ENCODE measurements around the gene FRA10AC1.
"Not testable (repeated sequence)": the region's sequence is repeated elsewhere in the genome, so short reads cannot be mapped to it uniquely, and the experiment has no call there.

Gene FRA10AC1

DNA sequence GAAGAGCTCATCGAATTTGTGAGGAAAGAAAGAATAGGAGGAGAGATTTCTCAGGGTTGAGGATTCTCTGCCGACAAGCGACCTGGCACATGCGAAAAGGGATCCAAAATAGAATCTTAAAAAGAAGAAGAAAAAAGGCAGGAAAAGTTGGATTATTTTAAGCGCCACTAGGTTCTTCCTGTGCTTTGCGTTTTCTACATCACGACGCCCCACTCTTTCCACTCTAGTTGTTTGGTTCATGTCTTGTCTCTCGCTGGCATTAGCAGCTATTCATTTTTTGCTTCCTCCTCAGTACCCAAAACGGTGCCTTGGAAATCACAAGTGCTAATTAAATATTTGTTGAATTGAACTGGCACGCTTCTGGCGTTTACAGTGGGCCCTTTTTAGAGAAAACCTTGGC lies 674 bp upstream of the FRA10AC1 start:
- DNase-seq (ENCODE audit: low read depth), result no peak

DNA sequence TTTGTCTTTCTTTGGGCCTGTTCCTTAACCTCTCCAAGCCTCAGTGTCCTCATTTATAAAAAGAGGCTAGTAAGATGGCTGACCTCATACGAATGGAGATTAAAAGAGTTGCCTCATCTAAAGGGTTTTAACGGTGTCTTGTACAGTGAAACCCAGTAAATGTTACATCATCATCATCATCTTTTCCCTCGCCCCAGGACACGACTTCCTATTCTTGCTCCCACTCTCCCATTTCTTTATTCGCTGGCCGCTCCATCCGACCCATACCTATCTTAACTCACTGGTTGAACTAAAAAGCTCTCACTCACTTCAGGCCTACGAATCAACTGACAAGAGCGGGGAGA lies 554 bp downstream of the FRA10AC1 start:
- DNase-seq (ENCODE audit: low read depth), result no peak

DNA sequence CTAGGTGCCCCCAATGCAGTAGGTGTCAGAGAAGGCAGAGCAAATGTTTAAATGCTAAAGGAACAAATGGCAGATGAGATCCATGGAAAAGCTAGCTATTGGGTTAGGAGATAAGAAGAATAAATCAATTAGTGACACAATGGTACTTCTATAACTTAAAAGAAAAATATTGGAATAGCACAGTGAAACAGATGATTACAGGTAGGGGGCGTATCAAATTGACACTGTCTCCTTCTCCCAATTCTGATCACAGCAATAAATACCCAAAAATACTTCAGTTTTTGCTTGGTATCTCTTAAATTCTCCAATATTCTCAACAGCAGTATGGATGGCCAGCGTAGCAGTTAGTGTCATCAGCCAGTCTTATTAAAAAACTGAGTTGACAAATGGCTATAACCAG lies 5.2 kb downstream of the FRA10AC1 start:
- DNase-seq (ENCODE audit: low read depth), result no peak

DNA sequence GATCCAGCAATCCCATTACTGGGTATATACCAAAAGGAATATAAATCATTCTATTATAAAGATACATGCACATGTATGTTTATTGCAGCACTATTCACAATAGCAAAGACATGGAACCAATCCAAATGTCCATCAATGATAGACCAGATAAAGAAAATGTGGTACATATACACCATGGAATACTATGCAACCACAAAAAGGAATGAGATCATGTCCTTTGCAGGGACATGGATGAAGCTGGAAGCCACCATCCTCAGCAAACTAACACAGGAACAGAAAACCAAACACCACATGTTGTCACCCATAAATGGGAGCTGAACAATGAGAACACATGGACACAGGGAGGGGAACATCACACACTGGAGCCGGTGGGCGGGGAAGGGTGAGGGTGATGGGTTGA lies 5.8 kb downstream of the FRA10AC1 start:
- not testable (repeated sequence) for DNase-seq (ENCODE audit: low read depth)

DNA sequence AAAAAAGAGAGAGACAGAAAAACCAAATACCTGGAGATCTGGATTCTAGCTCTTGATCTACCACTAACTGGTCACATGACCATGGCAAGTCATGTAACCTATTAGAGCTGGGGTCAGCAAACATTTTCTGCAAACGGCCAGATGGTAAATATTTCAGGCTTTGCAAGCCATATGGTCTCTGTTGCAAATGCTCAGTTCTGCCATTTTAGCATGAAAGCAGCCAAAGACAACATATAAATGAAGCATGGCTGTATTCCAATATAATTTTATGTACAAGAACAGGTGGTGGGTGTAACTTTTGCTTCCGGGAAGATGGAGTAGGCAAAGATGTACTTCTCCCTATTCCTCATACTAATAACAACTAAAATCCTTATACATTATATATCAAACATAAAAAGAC lies 6.7 kb downstream of the FRA10AC1 start:
- no peak for DNase-seq (ENCODE audit: low read depth)

DNA sequence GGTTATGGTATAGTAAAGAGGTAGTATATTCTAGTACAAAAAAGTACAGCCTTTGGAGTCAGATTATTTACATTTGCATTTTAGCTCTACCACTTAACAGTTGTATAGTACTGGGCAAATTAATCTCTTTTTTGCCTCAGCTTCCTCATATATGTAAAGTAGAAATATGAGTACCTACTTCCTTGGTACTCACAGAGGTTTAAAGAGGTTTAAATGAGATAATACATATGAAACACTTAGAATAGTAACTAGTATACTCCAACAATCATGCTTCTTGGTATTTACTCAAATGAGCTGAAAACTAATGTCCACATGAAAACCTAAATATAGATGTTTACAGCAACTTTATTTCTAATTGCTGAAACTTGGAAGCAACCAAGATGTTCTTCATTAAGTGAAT lies 14.7 kb downstream of the FRA10AC1 start:
- DNase-seq (ENCODE audit: low read depth), result no peak

DNA sequence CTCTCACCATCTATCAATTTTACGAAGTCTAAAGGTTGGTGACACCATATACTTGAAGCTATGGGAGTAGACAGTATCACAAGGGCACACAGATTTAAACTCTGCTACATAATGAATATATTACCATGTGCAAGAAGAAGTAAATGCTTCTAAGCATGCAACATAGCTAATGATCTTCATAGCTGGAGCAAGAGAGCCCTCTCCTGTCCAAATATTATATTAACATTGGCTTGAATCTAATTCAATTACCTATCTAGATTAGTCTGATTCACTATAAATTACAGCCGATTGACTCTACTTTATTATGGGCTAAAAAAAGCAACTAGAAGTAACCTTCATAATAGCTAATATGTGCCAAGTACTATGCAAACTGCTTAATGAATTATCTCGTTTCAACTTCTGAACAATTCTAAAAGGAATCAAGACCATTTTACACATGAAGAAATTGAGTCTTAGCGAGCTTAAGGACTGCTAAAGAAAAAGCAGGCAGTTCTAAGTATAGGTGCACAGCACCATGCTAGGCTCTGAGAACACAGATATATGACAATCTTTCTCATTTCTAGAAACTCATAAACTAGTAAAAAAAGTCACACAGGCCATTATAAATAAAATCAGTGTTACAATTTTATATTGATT lies 21.9 kb downstream of the FRA10AC1 start:
- no peak for DNase-seq (ENCODE audit: low read depth)

DNA sequence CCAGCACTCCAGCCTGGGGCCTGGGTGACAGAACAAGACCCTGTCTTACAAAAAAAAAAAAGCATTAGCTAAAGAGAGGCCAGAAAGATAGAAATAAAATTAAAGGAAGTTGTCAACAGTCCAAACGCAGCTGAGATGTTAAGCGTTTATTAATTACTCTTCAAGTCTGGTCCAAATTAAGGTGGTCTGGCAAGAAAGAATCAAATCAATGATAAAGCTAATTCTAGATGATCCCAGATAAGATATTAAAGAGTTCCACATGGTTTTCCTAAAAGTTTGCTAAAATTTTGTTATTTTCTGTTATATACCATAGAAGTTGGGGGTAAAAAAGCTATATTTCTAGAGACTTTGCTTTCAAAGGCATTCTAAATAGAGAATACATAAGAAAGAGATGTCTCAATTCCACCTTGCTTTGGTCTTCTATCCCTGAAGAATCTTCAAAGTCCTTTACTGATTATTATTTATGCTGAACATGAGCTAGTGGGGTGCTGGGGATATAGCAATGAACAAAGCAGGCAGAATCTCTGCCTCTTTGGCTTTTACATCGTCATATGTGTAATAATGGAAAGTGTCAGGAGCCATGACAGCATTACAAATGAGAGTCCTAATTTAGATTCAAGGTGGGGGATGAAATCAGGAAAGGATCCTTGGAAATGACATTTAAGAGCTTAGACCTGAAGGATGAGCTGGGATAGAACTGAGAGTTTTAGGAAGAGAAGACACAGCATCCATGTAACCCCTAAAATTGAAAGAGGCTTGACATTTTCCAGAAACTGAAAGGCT lies 23.4 kb downstream of the FRA10AC1 start:
- no peak for DNase-seq (ENCODE audit: low read depth)

DNA sequence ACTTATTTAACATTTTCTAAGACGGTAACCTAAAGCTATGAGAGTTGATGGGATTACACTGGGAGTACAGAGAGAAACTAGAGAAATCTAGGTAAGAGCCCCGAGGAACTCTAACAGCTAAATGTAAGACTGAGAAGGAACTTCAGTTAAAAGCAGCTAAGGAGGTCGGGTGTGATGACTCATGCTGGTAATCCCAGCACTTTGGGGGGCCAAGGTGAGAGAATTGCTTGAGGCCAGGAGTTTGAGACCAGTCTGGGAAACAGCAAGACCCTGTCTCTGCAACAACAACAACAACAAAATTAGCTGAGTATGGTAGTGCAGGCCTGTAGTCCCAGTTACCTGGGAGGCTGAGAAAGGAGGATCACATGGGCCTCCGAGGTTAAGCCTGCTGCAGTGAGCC lies 24.0 kb downstream of the FRA10AC1 start:
- no peak for DNase-seq (ENCODE audit: low read depth)

DNA sequence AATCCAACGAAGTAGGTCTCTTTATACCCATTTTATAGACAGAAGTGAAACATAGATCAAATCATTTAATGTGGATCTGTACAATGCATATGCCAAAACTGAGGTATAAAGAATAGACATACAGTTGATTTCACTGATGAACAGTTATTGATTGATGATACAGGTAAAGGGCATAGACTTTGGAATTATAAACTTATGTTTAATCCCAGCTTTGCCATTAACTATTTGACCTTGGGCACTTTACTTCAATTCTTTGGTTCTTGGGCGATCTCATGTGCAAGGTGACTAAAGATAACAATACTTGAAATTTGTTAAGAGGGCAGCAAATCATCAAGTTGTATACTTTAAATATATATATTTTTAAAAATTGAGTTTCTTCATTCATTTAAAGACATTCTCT lies 28.6 kb downstream of the FRA10AC1 start:
- no peak for DNase-seq (ENCODE audit: low read depth)

DNA sequence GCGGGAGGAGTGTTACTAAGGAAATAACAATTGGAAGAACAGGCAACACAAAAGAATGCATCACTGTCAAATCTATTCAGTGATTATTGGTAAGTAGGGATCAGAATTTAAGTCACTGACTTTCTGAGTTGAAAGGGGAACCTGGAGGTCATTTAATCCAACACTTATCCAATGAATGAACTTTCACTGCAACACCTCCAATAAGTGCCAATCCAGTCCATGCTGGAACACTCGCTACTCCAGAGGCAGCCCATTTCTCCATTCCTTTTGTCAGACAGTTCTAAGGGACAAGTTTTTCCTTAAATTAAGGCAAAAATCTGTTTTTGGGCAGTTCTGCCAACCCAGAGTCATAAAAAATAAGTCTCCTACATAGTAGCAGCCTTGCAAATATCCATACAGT lies 29.5 kb downstream of the FRA10AC1 start:
- no peak for DNase-seq (ENCODE audit: low read depth)

DNA sequence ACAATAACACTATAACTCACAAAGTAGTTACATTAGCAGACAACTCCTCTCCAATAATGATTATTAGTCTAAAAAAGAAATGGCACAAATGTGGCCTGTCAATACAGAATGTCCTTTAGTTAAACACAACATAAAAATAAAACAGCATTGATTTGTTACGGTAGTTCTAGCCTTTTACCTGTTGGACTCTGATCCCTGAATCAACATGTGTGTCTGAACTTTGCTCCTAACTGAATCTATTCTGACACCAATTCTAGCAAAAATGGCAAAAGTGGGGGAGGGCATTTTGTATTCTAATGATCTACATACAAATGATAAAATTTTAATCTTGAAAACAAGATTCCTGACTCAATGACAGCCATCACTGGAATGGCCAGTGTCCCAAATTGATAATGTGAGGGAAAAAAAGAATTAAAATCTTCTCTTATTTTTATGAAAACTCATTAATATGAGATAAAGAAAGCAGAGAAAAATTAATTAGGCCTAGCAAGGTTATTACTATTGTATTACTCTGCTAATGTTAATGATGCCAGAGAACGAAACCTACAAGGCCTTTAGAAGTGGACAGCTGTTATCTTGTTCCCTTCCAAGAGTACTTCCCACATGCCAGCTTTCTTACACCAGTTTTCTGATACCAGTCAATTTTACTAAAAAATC lies 30.2 kb downstream of the FRA10AC1 start:
- DNase-seq (ENCODE audit: low read depth), result no peak

DNA sequence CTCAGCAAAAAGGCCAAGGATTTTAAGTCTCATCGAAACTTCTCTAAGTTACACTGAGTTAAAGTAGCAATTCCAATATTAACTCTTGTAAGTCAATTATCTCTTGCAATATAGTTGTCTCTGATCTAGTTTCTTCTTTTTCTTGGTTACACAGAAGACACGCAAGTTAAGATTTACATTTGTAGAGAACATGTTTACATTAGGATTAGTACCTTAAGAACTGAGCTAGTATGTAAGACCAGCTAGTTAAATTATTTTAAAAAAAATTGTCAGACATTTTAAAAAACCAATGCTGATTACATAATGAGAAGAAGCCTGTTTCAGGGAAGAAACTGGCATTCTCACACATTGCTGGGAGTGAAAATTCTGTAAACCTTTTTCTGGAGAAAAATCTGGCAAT lies 31.4 kb downstream of the FRA10AC1 start:
- DNase-seq (ENCODE audit: low read depth), result no peak

DNA sequence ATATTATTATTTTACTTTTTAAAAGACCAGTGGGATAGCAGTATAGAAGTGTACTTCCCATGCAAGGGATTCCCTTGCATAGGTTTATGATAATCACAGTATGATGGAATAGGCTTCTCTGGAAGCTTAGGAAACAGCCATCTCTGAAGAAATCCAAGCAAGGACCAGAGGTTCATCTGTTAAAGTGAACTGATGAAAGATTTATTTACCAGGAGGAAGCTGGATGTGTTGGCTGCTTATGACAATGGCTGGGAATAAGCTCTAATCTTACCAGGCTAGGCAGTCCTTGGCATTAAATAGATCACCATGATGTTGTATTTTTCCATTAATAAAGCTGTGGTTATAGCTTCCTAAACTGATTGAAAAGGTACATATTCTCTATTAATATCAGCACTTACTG lies 32.0 kb downstream of the FRA10AC1 start:
- DNase-seq (ENCODE audit: low read depth), result no peak

DNA sequence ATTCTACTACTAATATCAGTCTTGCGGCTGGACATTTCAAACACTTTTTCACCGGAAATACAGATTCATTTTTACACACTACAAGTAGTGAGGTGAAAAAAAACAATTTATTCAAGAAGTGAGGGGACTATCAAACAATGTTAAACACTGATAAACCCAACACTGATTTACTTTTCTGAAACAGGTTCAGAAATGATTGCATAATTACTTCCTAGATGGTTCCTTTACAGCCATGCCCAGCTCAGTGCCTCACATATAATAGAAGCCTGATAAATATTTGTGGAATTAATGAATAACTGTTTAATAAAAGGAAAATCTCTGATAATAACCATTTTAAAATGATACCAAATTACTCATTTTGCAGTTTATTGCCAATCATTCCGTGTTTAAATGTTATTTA lies 34.6 kb downstream of the FRA10AC1 start:
- DNase-seq (ENCODE audit: low read depth), result no peak

DNA sequence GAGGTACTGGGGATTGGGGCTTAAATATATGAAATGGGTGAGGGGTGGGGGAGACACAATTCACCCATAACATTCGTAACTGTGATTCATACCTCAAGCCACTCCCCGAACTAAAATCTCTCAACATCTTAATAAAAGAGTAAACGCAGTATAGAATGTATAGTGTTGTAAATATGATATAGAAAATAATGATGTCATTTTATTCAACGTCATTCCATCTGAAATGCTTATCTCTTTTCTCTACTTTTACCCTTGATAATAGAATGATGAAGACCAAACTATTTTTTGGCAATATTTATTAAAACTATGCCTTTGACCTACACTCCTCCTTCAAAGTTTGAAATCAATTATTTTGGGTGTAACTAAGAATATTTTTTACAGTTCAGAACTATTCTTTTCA lies 36.4 kb downstream of the FRA10AC1 start:
- no peak for DNase-seq (ENCODE audit: low read depth)

DNA sequence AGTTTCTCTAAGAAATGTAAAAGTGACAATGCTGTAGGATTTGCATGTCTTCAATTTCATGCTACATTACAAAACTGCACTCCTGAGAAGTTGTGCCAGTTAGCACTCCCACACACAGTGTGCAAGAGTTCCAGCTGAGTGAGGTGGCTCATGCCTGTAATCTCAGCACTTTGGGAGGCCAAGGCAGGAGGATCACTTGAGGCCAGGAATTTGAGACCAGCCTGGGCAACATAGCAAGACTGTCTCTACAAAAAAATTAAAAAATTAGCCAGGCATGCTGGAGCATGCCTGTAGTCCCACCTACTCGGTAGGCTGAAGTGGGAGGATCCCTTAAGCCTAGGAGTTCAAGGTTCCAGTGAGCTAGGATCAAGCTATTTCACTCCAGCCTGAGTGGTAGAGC lies 44.6 kb downstream of the FRA10AC1 start:
- DNase-seq (ENCODE audit: low read depth), result no peak

DNA sequence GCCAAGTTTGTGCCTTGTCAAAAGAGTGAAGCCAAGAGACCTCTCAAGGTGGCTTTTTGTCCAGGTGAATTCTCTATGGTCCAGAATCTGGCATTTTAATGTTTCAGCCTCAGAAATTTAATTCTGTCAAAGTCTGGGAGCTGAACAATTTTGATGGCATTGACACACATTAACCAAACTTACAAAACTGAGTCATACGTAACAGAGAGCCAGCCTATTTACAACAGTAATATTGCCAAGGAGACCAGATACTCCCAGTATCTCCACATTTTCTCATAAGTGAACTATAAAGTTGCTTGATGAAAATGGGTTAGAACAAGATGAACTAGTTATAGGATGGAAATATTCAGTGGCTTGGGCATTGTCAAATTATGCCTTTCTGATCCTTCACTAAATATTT lies 46.2 kb downstream of the FRA10AC1 start:
- no peak for DNase-seq (ENCODE audit: low read depth)

DNA sequence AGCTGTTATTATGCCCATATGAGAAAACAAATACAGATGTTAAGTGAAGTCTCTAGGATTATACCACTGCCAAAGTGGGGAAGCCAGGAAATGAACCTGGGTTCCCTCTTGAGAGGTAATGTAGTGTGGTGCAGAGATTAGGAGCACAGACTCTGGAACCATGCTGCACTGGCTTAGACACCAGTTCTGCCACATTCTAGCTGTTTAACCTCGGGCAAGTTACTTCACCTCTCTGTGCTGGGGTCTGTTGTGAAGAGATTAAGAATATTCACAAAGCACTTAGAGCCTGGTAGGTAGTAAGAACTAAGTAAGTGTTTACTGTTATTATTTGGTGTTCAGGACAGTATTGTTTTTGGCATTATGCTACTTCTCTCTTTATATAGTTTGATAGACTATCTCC lies 48.2 kb downstream of the FRA10AC1 start:
- no peak for DNase-seq (ENCODE audit: low read depth)

DNA sequence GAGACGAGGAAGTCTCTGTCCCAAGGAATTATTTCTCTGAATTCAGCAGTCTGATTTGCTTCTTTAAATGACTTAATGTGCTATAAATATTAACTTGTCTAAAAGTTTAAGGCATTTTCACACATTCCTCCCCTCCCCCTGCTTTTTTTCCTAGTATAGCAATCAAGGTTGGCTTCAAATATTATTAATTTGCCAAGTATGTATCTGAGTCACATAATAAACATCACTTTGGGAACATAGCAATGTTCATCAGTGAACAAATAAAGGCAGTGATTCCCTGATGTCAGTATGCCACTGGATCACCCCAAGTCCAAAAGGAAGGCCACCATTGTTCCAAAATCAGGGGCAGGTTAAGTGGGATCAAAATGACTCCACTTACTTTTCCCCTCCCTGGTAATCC lies 49.5 kb downstream of the FRA10AC1 start:
- DNase-seq (ENCODE audit: low read depth), result no peak

DNA sequence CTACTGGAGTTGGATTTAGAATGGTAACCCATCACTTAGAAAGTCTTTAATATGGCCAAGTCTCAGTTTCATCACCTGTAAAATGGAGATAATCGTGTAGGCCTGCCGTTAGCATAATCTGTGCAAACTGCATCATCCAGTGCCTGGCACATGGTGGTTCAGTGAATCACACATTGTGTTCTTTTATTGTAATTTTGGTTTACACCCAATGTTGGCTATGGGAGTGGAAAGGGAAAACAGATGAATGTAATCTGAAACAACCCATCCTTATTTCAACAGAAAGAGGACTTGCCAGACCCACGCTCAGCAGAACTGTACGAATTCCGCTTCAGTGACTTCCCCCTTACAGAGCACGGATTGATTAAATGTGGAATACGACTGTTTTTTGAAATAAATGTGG lies 62.6 kb downstream of the FRA10AC1 start:
- DNase-seq (ENCODE audit: low read depth), result no peak

DNA sequence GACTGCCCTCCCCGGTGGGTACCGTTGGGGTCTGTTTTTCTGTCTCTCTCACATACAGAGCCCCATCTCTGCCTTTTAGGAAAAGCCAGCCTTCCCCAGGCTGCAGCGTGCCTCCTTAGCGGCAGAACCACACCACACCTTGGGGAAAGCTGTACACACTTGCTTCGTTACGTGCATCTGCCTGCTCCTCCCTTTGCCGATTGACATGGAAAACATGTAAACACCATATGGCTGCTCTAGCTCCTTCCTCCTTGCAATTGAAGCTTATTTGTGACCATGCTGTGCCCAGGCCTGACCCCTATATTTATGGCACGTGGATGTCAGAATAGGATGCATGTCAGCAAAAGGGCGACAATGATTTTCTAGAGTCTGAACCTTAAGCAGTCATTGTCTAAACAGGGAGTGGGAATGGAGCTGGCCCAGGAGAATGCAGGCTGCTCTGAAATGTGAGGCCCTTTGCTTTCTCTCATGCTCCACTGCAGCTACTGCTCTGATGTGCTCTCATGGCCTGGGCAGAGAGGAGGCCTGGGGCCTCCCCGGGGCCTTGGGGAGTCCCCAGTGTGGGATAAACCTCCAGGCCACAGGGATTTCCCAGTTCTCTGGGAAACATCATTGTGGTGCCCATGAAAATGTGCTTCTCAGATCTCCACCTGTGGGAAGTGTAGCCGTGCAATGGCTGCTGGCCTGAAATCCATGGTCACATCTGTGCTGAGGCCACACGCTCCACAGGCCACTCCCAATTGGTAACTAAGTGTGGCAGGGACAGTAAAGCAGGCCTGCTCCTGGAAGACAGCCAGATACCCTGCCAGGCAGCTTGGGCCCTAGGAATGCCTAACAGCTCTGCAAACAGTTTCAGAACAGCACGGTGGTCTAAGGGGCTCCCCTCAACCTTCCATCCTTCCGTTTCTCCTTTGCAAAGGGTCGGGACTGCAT lies 71.5 kb downstream of the FRA10AC1 start:
- no peak for DNase-seq (ENCODE audit: low read depth)
